Stimulated activated CD4-positive, alpha-beta T cell treated with anti-CD3 and anti-CD28 coated beads, Interleukin-2, amount 100 ng/mL, for 4 hours (primary cell): Measurements from ENCODE around the gene FAM20C.
"Not testable (repeated sequence)": the region's sequence is repeated elsewhere in the genome, so short reads cannot be mapped to it uniquely, and the experiment has no call there.

Experiments used
- DNase-seq: peaks from one replicate; pipeline ENCODE4 v3.0.0-alpha.2; 2020; ENCODE audit warnings: low read depth

The FAM20C gene

GRCh38 chr7:293681-294439 lies 101.5 kb downstream of the FAM20C start:
- DNase-seq, result no peak

- no peak for DNase-seq
Measured at GRCh38 chr7:294440-295154, 102.2 kb downstream of the FAM20C start.

GRCh38 chr7:295155-296154 lies 103.1 kb downstream of the FAM20C start:
- no peak for DNase-seq

- DNase-seq, result no peak
Measured at GRCh38 chr7:296373-296945, 104.1 kb downstream of the FAM20C start.

GRCh38 chr7:297141-297540 lies 104.8 kb downstream of the FAM20C start:
- not testable (repeated sequence) for DNase-seq

- DNase-seq, result no peak
Measured at GRCh38 chr7:297611-298374, 105.4 kb downstream of the FAM20C start.

GRCh38 chr7:298375-298702 lies 106.0 kb downstream of the FAM20C start:
- no peak for DNase-seq

- DNase-seq, result no peak
Measured at GRCh38 chr7:298743-299142, 106.4 kb downstream of the FAM20C start.

- DNase-seq, result no peak
Measured at GRCh38 chr7:299169-299568, 106.8 kb downstream of the FAM20C start.

GRCh38 chr7:299628-300027 lies 107.3 kb downstream of the FAM20C start:
- DNase-seq, result no peak

- no peak for DNase-seq
Measured at GRCh38 chr7:300048-300447, 107.7 kb downstream of the FAM20C start.

- no peak for DNase-seq
Measured at GRCh38 chr7:300546-301290, 108.3 kb downstream of the FAM20C start.

- no peak for DNase-seq
Measured at GRCh38 chr7:301291-302053, 109.1 kb downstream of the FAM20C start.

GRCh38 chr7:302054-302992 lies 110.0 kb downstream of the FAM20C start:
- no peak for DNase-seq

- DNase-seq, result no peak
Measured at GRCh38 chr7:303425-303824, 111.1 kb downstream of the FAM20C start.

- no peak for DNase-seq
Measured at GRCh38 chr7:303884-304573, 111.7 kb downstream of the FAM20C start.

- no peak for DNase-seq
Measured at GRCh38 chr7:304574-305409, 112.4 kb downstream of the FAM20C start.
